BJ (cell line): ENCODE data around the gene OGFR. TPM values are rescaled to one million over a fixed set of nuclear protein-coding genes. Genes with fewer than 3 reads are reported as not detected.
"Not testable (repeated sequence)": the region's sequence is repeated elsewhere in the genome, so short reads cannot be mapped to it uniquely, and the experiment has no call there.

ENCODE experiments used
- CTCF ChIA-PET: fragments of 350-600 bp; formaldehyde crosslinking; extraction: SDS; loops from one replicate; lab custom pipeline; 2021; ENCODE audit warnings: antibody characterized with exemption, inconsistent platforms; lab: Yijun Ruan, JAX
- POLR2A ChIA-PET: fragments of 300-600 bp; sonication (Branson Sonifier 250); formaldehyde crosslinking; extraction: SDS; loops from one replicate; lab custom pipeline; 2021; ENCODE audit warnings: antibody characterized with exemption; lab: Charles Lee
- DNase-seq: peaks from one replicate; pipeline ENCODE4 v3.0.0-alpha.2; 2011; ENCODE audit warnings: low read depth
- H3K27me3 ChIP-seq: 2 replicates; pipeline ENCODE4 v1.6.0; 2011; ENCODE audit warnings: low read length; ENCODE audit not compliant: control insufficient read depth, insufficient read depth
- H3K36me3 ChIP-seq: 2 replicates; pipeline ENCODE4 v1.5.1; 2011; ENCODE audit warnings: low read length; ENCODE audit not compliant: control insufficient read depth, insufficient read depth
- H3K4me3 ChIP-seq: 2 replicates; pipeline ENCODE4 v1.5.1; 2011; ENCODE audit warnings: low read depth, mild to moderate bottlenecking, control low read depth, low read length
- polyA plus RNA-seq: library from polyadenylated mRNA; depleted of rRNA; stranded (reverse); fragments of >200 nt; gene quantifications from 2 replicates; pipeline ENCODE4 v1.2.3, GENCODE V29; 2011
- TF ChIP-seq, protein P1 (sequence below): IDR thresholded peaks from 2 replicates; pipeline ENCODE4 v1.5.1; 2011; ENCODE audit warnings: low read depth, mild to moderate bottlenecking, control low read depth, inconsistent platforms, low read length, moderate library complexity; ENCODE audit not compliant: insufficient read depth

OGFR gene
- polyA plus RNA-seq, 1 experiment: 34.2 TPM

GRCh38 chr20:62850333-62850974 is 45.8 kb downstream of the OGFR start:
- POLR2A ChIA-PET: no interaction called here
- no peak for DNase-seq
- TF ChIP-seq, protein P1, sequence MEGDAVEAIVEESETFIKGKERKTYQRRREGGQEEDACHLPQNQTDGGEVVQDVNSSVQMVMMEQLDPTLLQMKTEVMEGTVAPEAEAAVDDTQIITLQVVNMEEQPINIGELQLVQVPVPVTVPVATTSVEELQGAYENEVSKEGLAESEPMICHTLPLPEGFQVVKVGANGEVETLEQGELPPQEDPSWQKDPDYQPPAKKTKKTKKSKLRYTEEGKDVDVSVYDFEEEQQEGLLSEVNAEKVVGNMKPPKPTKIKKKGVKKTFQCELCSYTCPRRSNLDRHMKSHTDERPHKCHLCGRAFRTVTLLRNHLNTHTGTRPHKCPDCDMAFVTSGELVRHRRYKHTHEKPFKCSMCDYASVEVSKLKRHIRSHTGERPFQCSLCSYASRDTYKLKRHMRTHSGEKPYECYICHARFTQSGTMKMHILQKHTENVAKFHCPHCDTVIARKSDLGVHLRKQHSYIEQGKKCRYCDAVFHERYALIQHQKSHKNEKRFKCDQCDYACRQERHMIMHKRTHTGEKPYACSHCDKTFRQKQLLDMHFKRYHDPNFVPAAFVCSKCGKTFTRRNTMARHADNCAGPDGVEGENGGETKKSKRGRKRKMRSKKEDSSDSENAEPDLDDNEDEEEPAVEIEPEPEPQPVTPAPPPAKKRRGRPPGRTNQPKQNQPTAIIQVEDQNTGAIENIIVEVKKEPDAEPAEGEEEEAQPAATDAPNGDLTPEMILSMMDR: no peak

GRCh38 chr20:62852196-62852595 is 47.6 kb downstream of the OGFR start:
- ChIA-PET POLR2A (no interaction called here), CTCF (no interaction called here)
- TF ChIP-seq, protein P1: no peak
- Histone ChIP-seq H3K27me3 (no peaks in the 10 kb centered on the region), H3K4me3 (no peak overlapping the region), H3K36me3 (peaks cover 9% of the 10 kb centered on the region)
- DNase-seq: no peak

More at GRCh38 chr20:62850333-62850974, 45.8 kb downstream of the OGFR start:
- no peak overlapping the region for H3K4me3 ChIP-seq
- no peaks in the 10 kb centered on the region for H3K27me3 ChIP-seq
- peaks cover 3% of the 10 kb centered on the region for H3K36me3 ChIP-seq
- CTCF ChIA-PET: interaction anchor here (1.5 kb wide), 1 partner anchor 43 kb away, joined by 3 read pairs; no protein-coding TSS in a partner anchor

DNA sequence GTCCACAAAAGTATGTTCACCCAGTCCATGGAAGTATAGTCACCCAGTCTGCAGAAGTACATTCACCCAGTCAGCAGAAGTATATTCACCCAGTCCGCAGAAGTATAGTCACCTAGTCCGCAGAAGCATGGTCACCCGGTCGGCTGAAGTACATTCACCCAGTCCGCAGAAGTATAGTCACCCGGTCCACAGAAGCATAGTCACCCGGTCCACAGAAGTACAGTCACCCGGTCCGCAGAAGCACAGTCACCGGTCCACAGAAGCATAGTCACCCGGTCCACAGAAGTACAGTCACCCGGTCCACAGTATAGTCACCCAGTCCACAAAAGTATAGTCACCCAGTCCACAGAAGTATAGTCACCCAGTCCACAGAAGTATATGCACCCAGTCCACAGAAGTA is 48.2 kb downstream of the OGFR start:
- H3K36me3 ChIP-seq: peaks cover 11% of the 10 kb centered on the region
- TF ChIP-seq, protein P1: no peak
- no peak overlapping the region for H3K4me3 ChIP-seq
- POLR2A ChIA-PET: no interaction called here
- DNase-seq: no peak
- no peaks in the 10 kb centered on the region for H3K27me3 ChIP-seq
- CTCF ChIA-PET: no interaction called here

DNA sequence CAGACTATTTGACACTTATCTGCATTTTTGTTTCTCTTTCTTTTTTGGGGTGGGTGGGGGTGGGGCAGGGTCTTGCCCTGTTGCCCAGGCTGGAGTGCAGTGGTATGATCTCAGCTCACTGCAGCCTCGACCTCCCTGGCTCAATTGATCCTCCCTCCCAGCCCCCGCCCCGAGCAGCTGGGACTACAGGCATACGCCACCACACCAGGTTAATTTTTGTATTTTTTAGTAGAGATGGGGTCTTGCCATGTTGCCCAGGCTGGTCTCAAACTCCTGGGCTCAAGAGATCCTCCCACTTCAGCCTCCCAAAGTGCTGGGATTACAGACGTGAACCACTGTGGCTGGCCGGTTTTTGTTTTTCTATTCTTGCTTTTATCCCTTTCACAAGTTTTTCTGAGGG is 48.7 kb downstream of the OGFR start:
- H3K4me3 ChIP-seq, POLR2A ChIA-PET, DNase-seq, H3K27me3 ChIP-seq: not testable (repeated sequence)
- CTCF ChIA-PET: interaction anchor here (2.0 kb wide), 1 partner anchor 45 kb away, joined by 4 read pairs; no protein-coding TSS in a partner anchor
- H3K36me3 ChIP-seq: peaks cover 13% of the 10 kb centered on the region

DNA sequence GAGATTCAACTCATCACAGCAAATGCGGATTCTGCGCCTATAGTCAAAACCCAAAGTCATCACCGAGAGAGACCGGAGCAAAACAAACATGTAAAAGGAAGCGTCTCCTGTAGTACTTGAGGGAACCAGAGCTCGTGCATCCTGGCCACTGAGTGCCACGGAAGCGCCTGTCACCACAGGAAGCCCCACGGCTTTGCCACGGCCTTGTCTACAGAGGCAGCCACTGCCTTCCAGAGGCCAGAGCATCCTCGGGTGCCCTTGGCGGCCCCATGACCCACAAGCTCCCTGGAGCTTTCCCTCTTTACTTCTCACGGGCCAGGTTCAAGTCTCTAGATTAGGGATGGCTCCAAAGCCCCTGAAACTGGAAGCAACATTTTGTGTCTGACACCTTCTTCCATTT is 49.5 kb downstream of the OGFR start:
- Histone ChIP-seq H3K36me3 (peaks cover 13% of the 10 kb centered on the region), H3K27me3 (no peaks in the 10 kb centered on the region), H3K4me3 (no peak overlapping the region)
- ChIA-PET CTCF (interaction anchor here (1.1 to 2.0 kb wide), 2 partner anchors 9 to 45 kb away, joined by 3 to 4 read pairs; no protein-coding TSS in a partner anchor), POLR2A (no interaction called here)
- TF ChIP-seq, protein P1: no peak
- DNase-seq: no peak
